Stimulated activated CD8-positive, alpha-beta memory T cell treated with anti-CD3 and anti-CD28 coated beads, Interleukin-7, amount 100 ng/mL, for 24 hours (primary cell): ENCODE measurements around the gene THSD4.
"Not testable (repeated sequence)": the region's sequence is repeated elsewhere in the genome, so short reads cannot be mapped to it uniquely, and the experiment has no call there.

Experiments used
- DNase-seq: peaks from one replicate; pipeline ENCODE4 v3.0.0-alpha.2; 2020; ENCODE audit warnings: low read depth

Gene THSD4

GRCh38 chr15:71426792-71427191, 311.5 kb downstream of the THSD4 start:
- no peak for DNase-seq

DNA sequence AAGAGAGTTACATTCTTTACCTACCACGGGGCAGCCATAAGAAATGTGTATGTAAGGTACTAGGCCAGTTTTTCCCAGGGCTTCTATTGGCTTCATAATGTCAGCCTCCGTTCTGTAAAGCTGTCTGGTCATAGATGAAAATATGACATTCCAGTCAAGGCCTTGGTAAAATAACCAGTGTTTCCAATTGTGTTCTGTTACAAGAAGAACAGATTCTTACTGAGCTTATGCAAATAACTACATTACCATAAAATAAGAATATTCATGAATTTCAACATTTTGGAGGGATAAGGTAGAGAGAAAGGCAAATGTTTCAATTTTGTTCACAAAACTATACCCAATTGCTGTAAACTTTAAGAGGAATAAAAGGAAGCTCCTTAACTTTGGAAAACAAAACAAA, 315.5 kb downstream of the THSD4 start:
- no peak for DNase-seq

DNA sequence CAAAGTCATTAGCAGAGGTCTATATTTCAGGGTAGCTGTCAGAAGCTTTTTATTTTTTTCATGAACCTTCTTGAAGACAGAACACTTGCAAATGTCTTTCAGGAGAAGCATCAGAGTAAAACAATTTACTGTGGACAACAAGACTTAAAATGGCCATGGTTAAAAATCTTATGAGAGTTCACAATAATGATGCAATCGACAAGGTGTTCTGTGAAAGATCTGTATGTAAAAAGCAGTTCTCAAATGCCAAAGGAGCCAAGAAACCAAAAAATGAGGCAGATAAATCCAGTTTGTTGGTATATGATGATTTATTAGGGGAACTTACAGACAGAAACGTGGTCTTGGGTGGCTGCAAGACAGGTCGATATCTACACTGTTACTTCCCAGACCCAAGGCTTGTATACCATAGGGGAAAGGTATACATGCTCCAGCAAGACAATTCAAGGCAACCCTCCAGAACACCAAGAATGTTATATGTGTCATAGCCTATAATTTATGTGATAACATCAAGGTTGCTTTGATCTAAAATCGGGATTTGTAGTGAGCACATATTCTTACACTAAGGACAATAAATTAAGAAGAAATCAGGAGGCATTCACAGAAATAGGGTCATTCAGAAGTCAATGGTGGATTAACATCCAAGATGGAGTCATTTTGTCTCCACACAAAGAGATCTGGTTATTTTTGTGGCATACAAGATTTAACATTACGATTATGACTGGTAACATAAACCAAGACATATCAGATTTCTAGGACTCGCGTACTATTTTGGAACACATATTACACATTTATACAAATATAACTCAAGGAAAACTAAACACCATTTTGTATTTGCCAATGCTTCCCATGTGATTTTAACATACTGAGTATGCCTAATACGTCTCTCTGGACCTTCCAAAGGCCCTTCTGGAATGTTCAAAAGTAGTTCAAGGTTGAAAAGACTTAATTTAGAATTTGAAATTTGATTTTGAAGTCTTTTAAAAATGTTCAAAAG, 316.4 kb downstream of the THSD4 start:
- DNase-seq: no peak

GRCh38 chr15:71433402-71433801, 318.1 kb downstream of the THSD4 start:
- no peak for DNase-seq

- no peak for DNase-seq
Measured at GRCh38 chr15:71434774-71435173, 319.5 kb downstream of the THSD4 start.

- DNase-seq: no peak
Measured at GRCh38 chr15:71435552-71435951, 320.3 kb downstream of the THSD4 start.

- DNase-seq: no peak
Measured at GRCh38 chr15:71436854-71437253, 321.6 kb downstream of the THSD4 start.

- no peak for DNase-seq
Measured at GRCh38 chr15:71437404-71437803, 322.1 kb downstream of the THSD4 start.

DNA sequence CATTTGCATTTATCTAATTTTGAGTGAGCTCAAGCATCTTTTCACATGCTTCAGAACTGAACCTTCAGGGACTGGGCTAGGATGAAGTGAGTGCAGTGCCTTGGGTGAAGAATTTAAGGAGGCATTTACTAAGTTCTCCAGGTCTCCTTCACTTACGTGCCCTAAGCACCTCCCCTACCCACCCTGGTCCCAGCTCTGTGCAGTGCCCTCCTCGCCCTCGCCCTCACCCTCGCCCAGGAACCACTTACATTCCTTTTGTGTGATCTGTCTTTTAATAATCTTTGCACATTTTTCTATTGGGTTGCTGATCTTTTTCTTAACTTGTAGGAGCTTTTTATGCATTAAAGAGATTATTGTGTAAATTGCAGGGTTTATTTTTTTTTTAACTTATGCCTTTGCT, 322.6 kb downstream of the THSD4 start:
- DNase-seq: no peak

GRCh38 chr15:71439478-71439877, 324.2 kb downstream of the THSD4 start:
- DNase-seq: not testable (repeated sequence)

- no peak for DNase-seq
Measured at GRCh38 chr15:71440489-71441110, 325.3 kb downstream of the THSD4 start.

- peak; percentile 15 for DNase-seq
Measured at GRCh38 chr15:71443538-71443937, 328.3 kb downstream of the THSD4 start.

DNA sequence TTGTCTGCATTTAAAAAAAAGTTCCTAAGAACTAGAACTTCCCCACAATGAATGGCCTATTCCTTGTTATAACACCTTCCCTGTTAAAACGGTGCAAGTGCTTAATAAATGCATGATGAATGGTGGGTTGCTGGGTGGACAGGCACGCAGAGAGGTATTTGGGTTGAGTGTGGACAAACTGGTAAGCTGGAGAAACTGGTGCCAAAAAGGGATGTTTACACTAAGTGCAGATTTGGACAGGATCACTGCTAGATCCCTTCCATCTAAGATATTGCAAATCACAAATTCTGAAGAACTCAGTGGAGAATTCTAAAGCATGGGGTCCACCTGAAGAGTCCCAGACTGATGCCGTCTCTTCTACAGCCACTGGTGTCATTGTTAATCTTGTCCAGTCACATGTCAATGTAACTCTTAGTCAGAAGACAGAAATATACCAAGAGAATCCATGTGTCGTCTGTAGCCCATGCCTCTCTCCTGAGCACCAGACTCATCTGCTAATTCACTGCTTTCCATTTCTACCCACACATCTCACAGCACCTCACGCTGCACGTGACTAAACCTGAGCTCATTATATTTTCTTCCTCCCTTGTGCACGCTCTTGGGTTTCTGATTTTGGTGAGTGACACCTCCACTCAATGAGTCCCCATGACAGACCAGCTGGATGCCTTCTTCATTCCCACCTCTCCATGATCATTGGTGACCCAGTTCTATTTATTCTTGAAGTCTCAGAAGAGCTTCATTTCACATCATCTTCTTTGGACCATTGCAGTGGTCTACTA, 328.9 kb downstream of the THSD4 start:
- no peak for DNase-seq

DNA sequence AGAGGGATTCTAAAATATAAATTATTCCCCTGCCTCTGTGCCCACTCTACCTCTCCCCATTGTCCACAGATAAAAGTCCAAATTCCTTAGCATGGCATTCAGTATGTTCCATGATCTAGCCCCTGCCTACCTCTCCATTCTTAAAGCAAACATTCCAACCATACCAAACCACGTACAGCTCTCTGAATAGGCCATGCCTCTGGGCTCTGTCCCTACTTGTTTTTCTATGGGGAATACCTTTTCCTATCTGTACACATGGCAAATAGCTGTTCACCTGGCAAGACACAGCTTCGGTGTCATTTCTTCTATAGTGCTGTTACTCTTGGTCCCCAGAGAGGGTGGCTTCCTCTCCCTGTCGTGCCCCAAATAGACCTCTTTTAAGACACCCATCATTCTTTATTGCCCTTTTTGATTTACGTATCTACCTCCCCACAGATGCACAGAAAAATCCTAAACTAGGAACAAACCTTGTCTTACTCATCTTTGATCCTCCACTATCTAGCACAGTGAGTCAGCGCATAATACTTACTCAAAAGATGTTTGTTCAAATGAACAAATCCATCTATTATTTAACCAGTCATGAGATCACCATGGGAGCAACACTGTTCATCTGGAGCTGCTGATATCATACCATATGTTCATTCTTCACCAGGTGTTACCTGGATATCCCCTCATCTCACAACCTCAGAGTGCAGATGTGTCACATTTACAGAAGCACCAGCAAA, 329.8 kb downstream of the THSD4 start:
- DNase-seq: no peak

DNA sequence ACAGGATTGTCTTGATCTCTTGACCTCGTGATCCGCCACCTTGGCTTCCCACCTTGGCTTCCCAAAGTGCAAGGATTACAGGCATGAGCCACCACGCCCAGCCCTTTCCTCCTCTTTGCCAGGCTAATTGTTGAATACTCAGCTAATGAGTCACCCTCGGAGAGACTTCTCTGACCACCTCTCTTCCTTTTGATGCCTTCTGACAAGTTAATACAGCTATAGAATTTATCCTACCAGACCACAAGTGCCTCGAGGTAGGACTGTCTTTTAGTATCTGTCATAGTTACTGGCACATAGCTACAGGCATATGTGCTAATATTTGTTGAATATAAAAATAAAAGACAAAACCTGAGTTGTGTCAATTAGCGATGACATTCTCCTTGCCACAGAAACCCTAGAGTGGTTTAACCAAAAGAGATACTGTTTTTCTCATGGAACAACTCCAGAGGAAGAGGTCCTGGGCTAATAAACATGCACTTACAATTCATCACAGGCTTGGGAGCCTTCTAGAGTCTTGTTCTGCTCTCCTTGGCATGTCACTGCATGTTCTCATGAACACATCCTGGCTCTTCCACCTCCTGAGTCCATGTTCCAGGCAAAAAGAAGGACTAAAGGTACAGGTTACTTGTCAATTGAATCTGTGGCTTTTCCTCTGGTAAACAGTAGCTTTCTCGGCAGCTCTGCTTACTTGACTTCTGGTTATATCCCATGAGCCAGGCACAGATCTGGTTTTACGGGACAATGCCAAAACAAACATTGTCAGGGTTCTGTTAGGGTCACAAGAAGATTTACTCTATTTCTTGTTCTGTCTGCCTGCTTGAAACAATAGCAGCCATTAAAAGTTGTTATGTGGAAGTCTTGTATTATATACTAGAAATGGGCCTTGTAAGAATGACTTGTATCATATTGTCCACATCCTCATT, 332.3 kb downstream of the THSD4 start:
- DNase-seq: no peak

DNA sequence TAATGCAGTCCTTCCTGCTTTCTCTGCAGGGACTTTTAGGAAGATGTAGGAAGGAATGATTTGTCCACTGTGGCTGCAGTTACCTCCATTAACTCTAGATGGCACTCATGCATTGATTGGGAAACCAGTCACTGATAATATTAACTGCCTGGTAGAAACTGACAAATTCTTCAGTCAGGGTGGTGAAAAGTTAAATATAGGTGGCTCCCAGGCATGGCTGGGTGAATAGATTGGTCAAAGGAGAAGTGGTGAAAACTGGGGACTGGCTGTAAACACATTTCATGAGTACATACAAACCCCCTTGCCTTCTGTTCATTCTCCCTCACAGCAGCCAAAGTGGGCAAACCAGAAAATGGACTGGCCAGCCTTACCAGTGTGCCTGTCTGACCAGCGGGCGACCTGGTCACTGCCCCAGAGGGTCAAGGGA, 333.4 kb downstream of the THSD4 start:
- no peak for DNase-seq

- no peak for DNase-seq
Measured at GRCh38 chr15:71449363-71449762, 334.1 kb downstream of the THSD4 start.

- no peak for DNase-seq
Measured at GRCh38 chr15:71449956-71450355, 334.7 kb downstream of the THSD4 start.

- DNase-seq: no peak
Measured at GRCh38 chr15:71451130-71451529, 335.9 kb downstream of the THSD4 start.

DNA sequence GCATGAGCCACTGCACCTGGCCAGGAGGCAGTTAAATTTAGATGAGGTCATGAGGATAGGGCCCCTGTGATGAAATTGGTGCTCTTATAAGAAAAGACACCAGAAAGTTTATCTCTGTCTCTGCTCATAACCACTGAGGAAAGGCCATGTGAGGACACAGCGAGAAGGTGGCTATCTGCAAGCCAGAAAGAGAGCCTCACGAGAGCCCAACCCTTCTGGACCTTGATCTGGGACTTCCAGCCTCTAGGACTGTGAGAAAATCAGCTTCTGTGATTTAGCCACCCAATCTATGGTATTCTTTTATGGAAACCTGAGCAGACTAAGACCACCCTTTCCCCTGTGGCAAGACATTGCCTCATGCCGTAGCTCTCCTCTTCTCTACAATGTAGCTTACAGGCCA, 337.6 kb downstream of the THSD4 start:
- DNase-seq: no peak
